ENCODE data around the gene PRG3.

- no peak for TF ChIP-seq CTCF (IDR thresholded peaks at IDR 0.05)
- no peak for TF ChIP-seq POLR2A (IDR thresholded peaks at IDR 0.05)
- TF ChIP-seq EP300 (IDR thresholded peaks at IDR 0.05): no peak
Observed at GRCh38 chr11:57405271-57405860, 24.4 kb upstream of the PRG3 start.
